Neuronal stem cell (in vitro differentiated cells): ENCODE results near the gene PRTG.

Experiments used
- DNase-seq: peaks from one replicate; pipeline ENCODE4 v3.0.0-alpha.2; 2013; ENCODE audit warnings: low spot score
- H2AFZ ChIP-seq: one replicate; pipeline ENCODE4 v1.6.1; 2013; ENCODE audit warnings: mild to moderate bottlenecking, low read length, inconsistent platforms
- H2AK5ac ChIP-seq: 2 replicates; pipeline ENCODE4 v1.6.1; 2013; ENCODE audit warnings: low read depth, mild to moderate bottlenecking, inconsistent platforms, low read length, moderate library complexity, mixed read lengths
- H2BK120ac ChIP-seq: 2 replicates; pipeline ENCODE4 v1.6.1; 2013; ENCODE audit warnings: low read depth, mild to moderate bottlenecking, inconsistent platforms, low read length, moderate library complexity, mixed read lengths
- H2BK12ac ChIP-seq: one replicate; pipeline ENCODE4 v1.6.1; 2013; ENCODE audit warnings: low read length, inconsistent platforms
- H2BK15ac ChIP-seq: 2 replicates; pipeline ENCODE4 v1.6.1; 2013; ENCODE audit warnings: mild to moderate bottlenecking, low read length, inconsistent platforms, mixed read lengths
- H2BK5ac ChIP-seq: one replicate; pipeline ENCODE4 v1.6.1; 2013; ENCODE audit warnings: inconsistent platforms, mild to moderate bottlenecking, low read length, moderate library complexity
- H3K14ac ChIP-seq: one replicate; pipeline ENCODE4 v1.6.1; 2013; ENCODE audit warnings: low read length, inconsistent platforms
- H3K18ac ChIP-seq: 2 replicates; pipeline ENCODE4 v1.6.1; 2013; ENCODE audit warnings: low read length, inconsistent platforms
- H3K23ac ChIP-seq: 2 replicates; pipeline ENCODE4 v1.6.1; 2013; ENCODE audit warnings: low read depth, mild to moderate bottlenecking, mixed read lengths, low read length, inconsistent platforms; ENCODE audit not compliant: poor library complexity
- H3K27ac ChIP-seq: replicated peaks from 3 replicates; pipeline ENCODE4 v1.5.1; 2013; ENCODE audit warnings: low read length, inconsistent platforms
- H3K27me3 ChIP-seq, 3 experiments: 2 replicates each; pipeline ENCODE4 v1.6.1; 2013; ENCODE audit warnings: low read length in 3 of 3, mild to moderate bottlenecking in 2 of 3, inconsistent platforms in 1 of 3, low read depth in 1 of 3, mixed read lengths in 1 of 3, moderate library complexity in 1 of 3; ENCODE audit not compliant: control insufficient read depth in 3 of 3, insufficient read depth in 3 of 3
- H3K36me3 ChIP-seq, 2 donors: replicated peaks in 1 of 2; 2 replicates each; pipeline ENCODE4 v1.6.1; 2013; ENCODE audit warnings: low read length in 2 of 2; ENCODE audit not compliant: control insufficient read depth in 2 of 2, insufficient read depth in 2 of 2
- H3K4ac ChIP-seq: 2 replicates; pipeline ENCODE4 v1.6.1; 2013; ENCODE audit warnings: inconsistent platforms, mild to moderate bottlenecking, low read length, moderate library complexity
- H3K4me1 ChIP-seq, 2 donors: 1 replicate in 1 of 2; 2 replicates in 1 of 2; pipeline ENCODE4 v1.6.1; 2013; ENCODE audit warnings: low read length in 2 of 2, low read depth in 1 of 2; ENCODE audit not compliant: control insufficient read depth in 2 of 2, insufficient read depth in 1 of 2
- H3K4me2 ChIP-seq: one replicate; pipeline ENCODE4 v1.6.1; 2013; ENCODE audit warnings: mild to moderate bottlenecking, low read length, inconsistent platforms; ENCODE audit not compliant: insufficient read depth, poor library complexity, severe bottlenecking
- H3K4me3 ChIP-seq, 2 donors: 2 replicates each; pipeline ENCODE4 v1.5.1; 2013; ENCODE audit warnings: low read length in 2 of 2, mild to moderate bottlenecking in 2 of 2, inconsistent platforms in 1 of 2, moderate library complexity in 1 of 2
- H3K79me1 ChIP-seq: one replicate; pipeline ENCODE4 v1.6.1; 2013; ENCODE audit warnings: low read depth, mild to moderate bottlenecking, inconsistent platforms, low read length, moderate library complexity
- H3K9ac ChIP-seq: one replicate; pipeline ENCODE4 v1.6.1; 2013; ENCODE audit warnings: mild to moderate bottlenecking, low read depth, low read length, inconsistent platforms; ENCODE audit not compliant: poor library complexity
- H3K9me3 ChIP-seq, 2 donors: replicated peaks in 1 of 2; 2 replicates each; pipeline versions ENCODE3 to v1.6.1; 2013; ENCODE audit warnings: low read length in 2 of 2, mild to moderate bottlenecking in 2 of 2, inconsistent platforms in 1 of 2, low read depth in 1 of 2, mixed read lengths in 1 of 2, moderate library complexity in 1 of 2; ENCODE audit not compliant: control insufficient read depth in 2 of 2, insufficient read depth in 1 of 2
- H4K8ac ChIP-seq: one replicate; pipeline ENCODE4 v1.6.1; 2013; ENCODE audit warnings: low read depth, mild to moderate bottlenecking, inconsistent platforms, low read length, moderate library complexity
- H4K91ac ChIP-seq: one replicate; pipeline ENCODE4 v1.6.1; 2013; ENCODE audit warnings: low read length, low read depth, mild to moderate bottlenecking, inconsistent platforms; ENCODE audit not compliant: poor library complexity
- WGBS, 2 donors: extraction: QIAGEN DNeasy Blood & Tissue Kit; methylation state at CpG; one replicate each; pipeline ENCODE4 v1.1.7; 2013; ENCODE audit warnings: missing lambda C conversion rate in 2 of 2, mixed read lengths in 1 of 2; ENCODE audit not compliant: insufficient read length in 2 of 2, insufficient replicate concordance in 1 of 2; ENCODE audit errors: extremely low coverage in 2 of 2; 5-methylcytosine and 5-hydroxymethylcytosine counted together

PRTG gene

GRCh38 chr15:55630858-55631257 lies 112.1 kb downstream of the PRTG start:
- H2AK5ac ChIP-seq: no peak overlapping the region
- H3K23ac ChIP-seq: no peak overlapping the region
- H3K18ac ChIP-seq: no peak overlapping the region
- no peaks in the 10 kb centered on the region for H3K27me3 ChIP-seq
- H4K8ac ChIP-seq: no peak overlapping the region
- H2AFZ ChIP-seq: no peak overlapping the region
- no peak overlapping the region for H3K27ac ChIP-seq
- H2BK5ac ChIP-seq: no peak overlapping the region
- no peaks in the 10 kb centered on the region for H3K79me1 ChIP-seq
- no peak for DNase-seq
- no peak overlapping the region for H2BK12ac ChIP-seq
- H3K4me3 ChIP-seq: no peak overlapping the region
- H3K4me1 ChIP-seq: no peaks in the 10 kb centered on the region
- no peak overlapping the region for H2BK15ac ChIP-seq
- no peak overlapping the region for H3K4ac ChIP-seq
- no peaks in the 10 kb centered on the region for H3K9me3 ChIP-seq
- no peak overlapping the region for H4K91ac ChIP-seq
- no peak overlapping the region for H3K9ac ChIP-seq
- H3K36me3 ChIP-seq: peaks cover 41 to 98% of the 10 kb centered on the region in 2 donors
- H3K4me2 ChIP-seq: no peak overlapping the region
- no peak overlapping the region for H2BK120ac ChIP-seq
- WGBS, 2 donors: no CpG with 5 or more reads among the region's 3 CpGs
- H3K14ac ChIP-seq: no peak overlapping the region

DNA sequence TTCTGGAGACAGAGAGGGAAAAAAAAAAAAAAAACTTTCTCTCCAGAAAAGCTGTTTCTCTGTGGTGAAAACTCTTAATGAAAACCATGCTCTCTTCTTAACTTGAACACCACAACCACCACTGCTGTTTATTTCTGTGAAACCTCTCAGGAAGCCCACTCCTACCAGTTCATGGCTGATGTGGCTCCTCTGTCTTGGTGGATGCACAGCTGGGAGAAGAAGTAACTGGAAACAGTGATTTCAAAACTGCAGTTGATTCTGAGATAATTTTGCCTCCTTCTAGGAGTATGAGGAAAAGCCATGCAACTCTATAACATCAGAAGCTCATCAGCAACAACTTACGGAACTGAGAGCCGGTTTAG lies 114.6 kb downstream of the PRTG start:
- no peak overlapping the region for H2BK15ac ChIP-seq
- H3K27me3 ChIP-seq: no peaks in the 10 kb centered on the region
- H2AK5ac ChIP-seq: no peak overlapping the region
- no peaks in the 10 kb centered on the region for H3K4me1 ChIP-seq
- no peak overlapping the region for H4K91ac ChIP-seq
- H3K4me3 ChIP-seq: no peak overlapping the region
- H3K14ac ChIP-seq: no peak overlapping the region
- no peak overlapping the region for H2AFZ ChIP-seq
- H3K23ac ChIP-seq: no peak overlapping the region
- H3K18ac ChIP-seq: no peak overlapping the region
- DNase-seq: no peak
- no CpG with 5 or more reads among the region's 2 CpGs for WGBS, 2 donors
- no peak overlapping the region for H3K4me2 ChIP-seq
- H3K9ac ChIP-seq: no peak overlapping the region
- no peak overlapping the region for H3K27ac ChIP-seq
- H3K9me3 ChIP-seq: peaks cover 0 to 2% of the 10 kb centered on the region in 2 donors
- H4K8ac ChIP-seq: no peak overlapping the region
- H3K79me1 ChIP-seq: no peaks in the 10 kb centered on the region
- H2BK120ac ChIP-seq: no peak overlapping the region
- H2BK5ac ChIP-seq: no peak overlapping the region
- peaks cover 41 to 98% of the 10 kb centered on the region in 2 donors for H3K36me3 ChIP-seq
- H3K4ac ChIP-seq: no peak overlapping the region
- no peak overlapping the region for H2BK12ac ChIP-seq

DNA sequence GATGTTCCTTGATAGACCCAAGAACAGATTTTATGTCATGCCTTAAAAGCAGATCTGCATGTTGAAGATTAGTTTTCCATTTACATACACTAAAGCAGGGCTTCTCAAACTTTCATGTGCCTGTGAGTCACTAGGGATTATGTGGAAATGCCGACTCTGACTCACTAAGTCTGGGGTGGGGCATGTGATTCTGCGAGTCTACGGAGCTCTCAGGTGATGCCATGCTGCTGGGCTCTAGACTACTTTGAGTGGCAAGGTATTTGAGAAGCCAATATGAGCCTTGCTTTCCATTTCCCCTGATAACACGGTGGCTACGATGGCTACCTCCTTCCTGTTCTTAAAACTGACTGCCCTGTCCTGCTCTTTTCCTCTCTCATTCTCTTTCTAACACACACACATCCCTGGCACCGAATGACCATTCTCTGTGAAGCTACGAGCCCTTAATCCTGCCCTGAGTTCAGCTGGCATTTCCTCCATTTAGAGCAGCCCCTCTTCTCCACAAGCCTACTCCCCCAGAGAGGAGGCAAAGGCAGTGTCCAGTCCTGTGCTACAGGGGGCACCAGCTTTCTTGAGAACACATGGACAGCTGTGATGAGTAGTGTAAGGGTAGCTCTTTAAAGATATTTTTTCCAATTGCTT lies 115.1 kb downstream of the PRTG start:
- Histone ChIP-seq H4K8ac (no peak overlapping the region), H2AK5ac (no peak overlapping the region), H3K36me3 (peaks cover 39 to 98% of the 10 kb centered on the region in 2 donors)

GRCh38 chr15:55619783-55620182 lies 123.2 kb downstream of the PRTG start:
- H3K36me3 ChIP-seq: peaks cover 26 to 99% of the 10 kb centered on the region in 2 donors
- peaks cover 0 to 5% of the 10 kb centered on the region in 2 donors for H3K9me3 ChIP-seq

More for the DNA sequence above, 115.1 kb downstream of the PRTG start:
- H4K91ac ChIP-seq: no peak overlapping the region
- H3K79me1 ChIP-seq: no peaks in the 10 kb centered on the region
- no peak overlapping the region for H2AFZ ChIP-seq
- no peak overlapping the region for H3K4ac ChIP-seq
- no peak overlapping the region for H3K14ac ChIP-seq
- H2BK12ac ChIP-seq: no peak overlapping the region
- no peak overlapping the region for H3K4me2 ChIP-seq
- no peak overlapping the region for H3K23ac ChIP-seq
- no peak for DNase-seq
- no peak overlapping the region for H2BK15ac ChIP-seq
- no peak overlapping the region for H2BK120ac ChIP-seq
- H3K18ac ChIP-seq: no peak overlapping the region
- H3K9ac ChIP-seq: no peak overlapping the region
- H2BK5ac ChIP-seq: no peak overlapping the region
- no peak overlapping the region for H3K4me3 ChIP-seq
- H3K27me3 ChIP-seq: no peaks in the 10 kb centered on the region
- H3K27ac ChIP-seq: no peak overlapping the region
- WGBS, 2 donors: no CpG with 5 or more reads among the region's 7 CpGs
- H3K9me3 ChIP-seq: peaks cover 0 to 2% of the 10 kb centered on the region in 2 donors
- no peaks in the 10 kb centered on the region for H3K4me1 ChIP-seq

More at GRCh38 chr15:55619783-55620182, 123.2 kb downstream of the PRTG start:
- H4K8ac ChIP-seq: no peak overlapping the region
- H2BK15ac ChIP-seq: no peak overlapping the region
- no peak overlapping the region for H3K9ac ChIP-seq
- H3K4me3 ChIP-seq: no peak overlapping the region
- H3K27me3 ChIP-seq: no peaks in the 10 kb centered on the region
- no peak overlapping the region for H2BK5ac ChIP-seq
- H2AK5ac ChIP-seq: no peak overlapping the region
- H3K27ac ChIP-seq: no peak overlapping the region
- H2BK120ac ChIP-seq: no peak overlapping the region
- H3K23ac ChIP-seq: no peak overlapping the region
- H2BK12ac ChIP-seq: no peak overlapping the region
- no peak overlapping the region for H3K4ac ChIP-seq
- no peak for DNase-seq
- no peak overlapping the region for H3K4me2 ChIP-seq
- H3K14ac ChIP-seq: no peak overlapping the region
- no peak overlapping the region for H4K91ac ChIP-seq
- peaks cover 1% of the 10 kb centered on the region for H3K79me1 ChIP-seq
- no peak overlapping the region for H2AFZ ChIP-seq
- no peak overlapping the region for H3K18ac ChIP-seq
- WGBS, 2 donors: no CpG with 5 or more reads among the region's 6 CpGs
- peaks cover 0 to 2% of the 10 kb centered on the region in 2 donors for H3K4me1 ChIP-seq
